ENCODE data around the gene ACVR1.

ACVR1 gene

GRCh38 chr2:157876066-157876785 is at the start of gene ACVR1:
Gene ACVR1 (minus strand): TSS chr2:157876330. CDS start chr2:157799493, 76,837 bp downstream.
- peak; percentile 86 for DNase-seq (ENCODE audit: low read depth)

- no peak for DNase-seq (ENCODE audit: low read depth)
These were observed 48.9 kb upstream of the ACVR1 start for GRCh38 chr2:157925071-157925470.

- no peak for DNase-seq (ENCODE audit: low read depth)
These were observed 47.6 kb upstream of the ACVR1 start for GRCh38 chr2:157923598-157924217.

GRCh38 chr2:157922815-157923214 is 46.7 kb upstream of the ACVR1 start:
- no peak for DNase-seq (ENCODE audit: low read depth)

GRCh38 chr2:157922336-157922735 is 46.2 kb upstream of the ACVR1 start:
- no peak for DNase-seq (ENCODE audit: low read depth)

- no peak for DNase-seq (ENCODE audit: low read depth)
These were observed 44.6 kb upstream of the ACVR1 start for GRCh38 chr2:157920736-157921135.

GRCh38 chr2:157919181-157919580 is 43.1 kb upstream of the ACVR1 start:
- DNase-seq (ENCODE audit: low read depth): no peak

GRCh38 chr2:157918319-157918718 is 42.2 kb upstream of the ACVR1 start:
- DNase-seq (ENCODE audit: low read depth): no peak

GRCh38 chr2:157911750-157912149 is 35.6 kb upstream of the ACVR1 start:
- DNase-seq (ENCODE audit: low read depth): no peak

GRCh38 chr2:157911246-157911645 is 35.1 kb upstream of the ACVR1 start:
- DNase-seq (ENCODE audit: low read depth): no peak

GRCh38 chr2:157905092-157905491 is 29.0 kb upstream of the ACVR1 start:
- no peak for DNase-seq (ENCODE audit: low read depth)

GRCh38 chr2:157903626-157904025 is 27.5 kb upstream of the ACVR1 start:
- DNase-seq (ENCODE audit: low read depth): no peak

- no peak for DNase-seq (ENCODE audit: low read depth)
These were observed 27.0 kb upstream of the ACVR1 start for GRCh38 chr2:157903151-157903550.

- no peak for DNase-seq (ENCODE audit: low read depth)
These were observed 26.6 kb upstream of the ACVR1 start for GRCh38 chr2:157902692-157903091.

- no peak for DNase-seq (ENCODE audit: low read depth)
These were observed 25.2 kb upstream of the ACVR1 start for GRCh38 chr2:157901325-157901724.

GRCh38 chr2:157900684-157901083 is 24.6 kb upstream of the ACVR1 start:
- DNase-seq (ENCODE audit: low read depth): no peak

GRCh38 chr2:157900203-157900602 is 24.1 kb upstream of the ACVR1 start:
- DNase-seq (ENCODE audit: low read depth): no peak

- DNase-seq (ENCODE audit: low read depth): no peak
These were observed 23.2 kb upstream of the ACVR1 start for GRCh38 chr2:157899125-157899839.

GRCh38 chr2:157898591-157898996 is 22.5 kb upstream of the ACVR1 start:
- peak; percentile 41 for DNase-seq (ENCODE audit: low read depth)

- DNase-seq (ENCODE audit: low read depth): no peak
These were observed 21.2 kb upstream of the ACVR1 start for GRCh38 chr2:157897106-157897971.

GRCh38 chr2:157895531-157895930 is 19.4 kb upstream of the ACVR1 start:
- DNase-seq (ENCODE audit: low read depth): no peak

Data from T-helper 22 cell (primary cell).